ENCODE results near the gene ZBTB20.

ZBTB20 gene

GRCh38 chr3:114823061-114823460 lies 324.0 kb downstream of the ZBTB20 start:
- no peak for TF ChIP-seq TAF1 (IDR thresholded peaks at IDR 0.05; ENCODE audit: borderline replicate concordance, insufficient read depth, low read length)
- no peak for TF ChIP-seq FOXP2 (optimal IDR thresholded peaks at IDR 0.05; ENCODE audit: borderline replicate concordance, extremely low read depth, extremely low read length, insufficient read depth)
- TF ChIP-seq SIN3A (IDR thresholded peaks at IDR 0.05; ENCODE audit: borderline replicate concordance, insufficient read depth, low read length), result no peak
- no peak for TF ChIP-seq POLR2AphosphoS5 (IDR thresholded peaks at IDR 0.05; ENCODE audit: low read depth, low read length)
- TF ChIP-seq REST (IDR thresholded peaks at IDR 0.05; ENCODE audit: insufficient read depth in 1 of 2, low read depth in 2 of 2, low read length in 2 of 2), result no peak

GRCh38 chr3:114816052-114816451 lies 331.0 kb downstream of the ZBTB20 start:
- no peak for TF ChIP-seq REST (IDR thresholded peaks at IDR 0.05; ENCODE audit: insufficient read depth in 1 of 2, low read depth in 2 of 2, low read length in 2 of 2)
- TF ChIP-seq FOXP2 (optimal IDR thresholded peaks at IDR 0.05; ENCODE audit: borderline replicate concordance, extremely low read depth, extremely low read length, insufficient read depth), result no peak
- no peak for TF ChIP-seq TAF1 (IDR thresholded peaks at IDR 0.05; ENCODE audit: borderline replicate concordance, insufficient read depth, low read length)

- TF ChIP-seq TAF1 (IDR thresholded peaks at IDR 0.05; ENCODE audit: borderline replicate concordance, insufficient read depth, low read length), result no peak
- TF ChIP-seq REST (IDR thresholded peaks at IDR 0.05; ENCODE audit: insufficient read depth in 1 of 2, low read depth in 2 of 2, low read length in 2 of 2), result no peak
- TF ChIP-seq SIN3A (IDR thresholded peaks at IDR 0.05; ENCODE audit: borderline replicate concordance, insufficient read depth, low read length), result no peak
- no peak for TF ChIP-seq FOXP2 (optimal IDR thresholded peaks at IDR 0.05; ENCODE audit: borderline replicate concordance, extremely low read depth, extremely low read length, insufficient read depth)
- TF ChIP-seq POLR2AphosphoS5 (IDR thresholded peaks at IDR 0.05; ENCODE audit: low read depth, low read length), result no peak
These were observed 337.2 kb downstream of the ZBTB20 start for GRCh38 chr3:114809668-114810413.

- TF ChIP-seq TAF1 (IDR thresholded peaks at IDR 0.05; ENCODE audit: borderline replicate concordance, insufficient read depth, low read length), result no peak
- TF ChIP-seq REST (IDR thresholded peaks at IDR 0.05; ENCODE audit: insufficient read depth in 1 of 2, low read depth in 2 of 2, low read length in 2 of 2), result no peak
- no peak for TF ChIP-seq FOXP2 (optimal IDR thresholded peaks at IDR 0.05; ENCODE audit: borderline replicate concordance, extremely low read depth, extremely low read length, insufficient read depth)
- no peak for TF ChIP-seq SIN3A (IDR thresholded peaks at IDR 0.05; ENCODE audit: borderline replicate concordance, insufficient read depth, low read length)
- TF ChIP-seq POLR2AphosphoS5 (IDR thresholded peaks at IDR 0.05; ENCODE audit: low read depth, low read length), result no peak
These were observed 343.0 kb downstream of the ZBTB20 start for GRCh38 chr3:114804099-114804498.
